AG04450 (cell line): ENCODE results near the gene CMSS1. TPM values are rescaled to one million over a fixed set of nuclear protein-coding genes. Genes with fewer than 3 reads are reported as not detected.

Experiments used
- CTCF ChIA-PET: fragments of 300-600, 350-600 bp; formaldehyde crosslinking; extraction: SDS; loops from one replicate; lab custom pipeline; 2022; ENCODE audit warnings: antibody characterized with exemption, inconsistent platforms; lab: Charles Lee
- POLR2A ChIA-PET: fragments of 350-600 bp; formaldehyde crosslinking; extraction: SDS; loops from one replicate; lab custom pipeline; 2021; ENCODE audit warnings: antibody characterized with exemption, inconsistent platforms; lab: Yijun Ruan, JAX
- DNase-seq: peaks from one replicate; pipeline ENCODE4 v3.0.0-alpha.2; 2011; ENCODE audit warnings: low read depth, low spot score
- H3K27ac ChIP-seq: one replicate; pipeline ENCODE4 v1.5.1; 2012; ENCODE audit warnings: low read depth, low read length, control low read depth
- H3K27me3 ChIP-seq: one replicate; pipeline ENCODE4 v1.6.0; 2012; ENCODE audit warnings: low read length; ENCODE audit not compliant: control insufficient read depth, insufficient read depth
- H3K4me3 ChIP-seq: 2 replicates; pipeline ENCODE4 v1.5.1; 2011; ENCODE audit warnings: mild to moderate bottlenecking, low read depth, low read length, control low read depth
- H3K9me3 ChIP-seq: 2 replicates; pipeline ENCODE4 v1.5.1; 2012; ENCODE audit warnings: low read length; ENCODE audit not compliant: control insufficient read depth, insufficient read depth
- polyA plus RNA-seq: library from polyadenylated mRNA; depleted of rRNA; stranded (reverse); fragments of >200 nt; gene quantifications from 2 replicates; pipeline ENCODE4 v1.2.3, GENCODE V29; 2011
- TF ChIP-seq, protein P1 (sequence below): IDR thresholded peaks from 2 replicates; pipeline ENCODE4 v1.5.1; 2011; ENCODE audit warnings: low read depth, low read length, control low read depth, inconsistent platforms

The CMSS1 gene
- polyA plus RNA-seq, 1 experiment: 15.7 TPM

DNA sequence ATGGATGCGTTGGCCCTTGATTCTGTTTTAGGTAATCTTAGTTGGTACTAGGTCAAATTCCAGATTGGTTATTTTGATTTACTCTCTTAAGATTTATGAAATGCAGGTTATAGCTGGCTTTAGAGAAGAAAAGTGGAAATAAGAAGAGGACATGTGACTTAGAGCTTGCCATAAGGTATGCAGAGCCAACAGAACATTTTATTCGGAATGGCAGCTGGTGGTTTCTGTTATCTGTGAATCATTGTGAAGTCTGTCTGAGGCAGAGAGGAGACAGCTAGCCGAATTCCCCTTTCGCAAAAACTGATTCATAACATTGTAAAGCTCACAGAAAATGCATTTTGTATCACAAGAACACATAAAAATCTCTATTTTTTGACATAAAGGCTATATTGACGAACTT, 214.6 kb downstream of the CMSS1 start:
- CTCF ChIA-PET: interaction anchor here (0.5 to 1.8 kb wide), 3 partner anchors 32 to 222 kb away, joined by 3 to 7 read pairs (median 4); no protein-coding TSS in a partner anchor
- POLR2A ChIA-PET: interaction anchor here (0.7 to 2.2 kb wide), 7 partner anchors 14 to 228 kb away, joined by 3 to 6 read pairs (median 4); partner anchors contain the start of gene TBC1D23
- TF ChIP-seq, protein P1, sequence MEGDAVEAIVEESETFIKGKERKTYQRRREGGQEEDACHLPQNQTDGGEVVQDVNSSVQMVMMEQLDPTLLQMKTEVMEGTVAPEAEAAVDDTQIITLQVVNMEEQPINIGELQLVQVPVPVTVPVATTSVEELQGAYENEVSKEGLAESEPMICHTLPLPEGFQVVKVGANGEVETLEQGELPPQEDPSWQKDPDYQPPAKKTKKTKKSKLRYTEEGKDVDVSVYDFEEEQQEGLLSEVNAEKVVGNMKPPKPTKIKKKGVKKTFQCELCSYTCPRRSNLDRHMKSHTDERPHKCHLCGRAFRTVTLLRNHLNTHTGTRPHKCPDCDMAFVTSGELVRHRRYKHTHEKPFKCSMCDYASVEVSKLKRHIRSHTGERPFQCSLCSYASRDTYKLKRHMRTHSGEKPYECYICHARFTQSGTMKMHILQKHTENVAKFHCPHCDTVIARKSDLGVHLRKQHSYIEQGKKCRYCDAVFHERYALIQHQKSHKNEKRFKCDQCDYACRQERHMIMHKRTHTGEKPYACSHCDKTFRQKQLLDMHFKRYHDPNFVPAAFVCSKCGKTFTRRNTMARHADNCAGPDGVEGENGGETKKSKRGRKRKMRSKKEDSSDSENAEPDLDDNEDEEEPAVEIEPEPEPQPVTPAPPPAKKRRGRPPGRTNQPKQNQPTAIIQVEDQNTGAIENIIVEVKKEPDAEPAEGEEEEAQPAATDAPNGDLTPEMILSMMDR: no peak
- H3K27me3 ChIP-seq: no peaks in the 10 kb centered on the region
- H3K4me3 ChIP-seq: no peak overlapping the region
- H3K9me3 ChIP-seq: no peaks in the 10 kb centered on the region
- H3K27ac ChIP-seq: no peak overlapping the region
- no peak for DNase-seq

DNA sequence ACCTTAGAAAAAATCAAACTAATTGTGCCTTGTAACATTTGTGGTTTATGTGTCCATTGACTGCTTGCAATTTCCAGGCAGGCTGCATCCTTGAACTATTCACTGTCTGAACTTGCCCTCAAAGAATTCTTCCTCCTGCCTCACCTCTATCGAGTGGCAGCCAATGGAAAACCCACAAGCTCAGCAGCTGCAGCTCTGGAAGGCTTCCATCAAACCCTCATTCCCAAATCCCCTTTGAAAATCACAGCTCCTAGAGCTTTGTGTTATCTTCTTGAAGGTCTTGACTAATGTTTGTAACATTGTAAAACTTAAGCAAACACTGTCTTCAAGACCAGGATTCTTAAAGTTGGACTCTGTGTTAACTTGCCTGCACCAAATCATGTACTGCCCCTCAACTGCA, 215.5 kb downstream of the CMSS1 start:
- ChIA-PET POLR2A (interaction anchor here (1.3 to 2.2 kb wide), 5 partner anchors 9 to 221 kb away, joined by 4 to 6 read pairs (median 5); no protein-coding TSS in a partner anchor), CTCF (interaction anchor here (0.6 to 1.8 kb wide), 4 partner anchors 75 to 388 kb away, joined by 3 to 7 read pairs (median 4); no protein-coding TSS in a partner anchor)
- Histone ChIP-seq H3K4me3 (no peak overlapping the region), H3K27me3 (no peaks in the 10 kb centered on the region), H3K9me3 (no peaks in the 10 kb centered on the region), H3K27ac (peak overlapping the region; percentile 58)
- TF ChIP-seq, protein P1: no peak
- DNase-seq: peak; percentile 73

DNA sequence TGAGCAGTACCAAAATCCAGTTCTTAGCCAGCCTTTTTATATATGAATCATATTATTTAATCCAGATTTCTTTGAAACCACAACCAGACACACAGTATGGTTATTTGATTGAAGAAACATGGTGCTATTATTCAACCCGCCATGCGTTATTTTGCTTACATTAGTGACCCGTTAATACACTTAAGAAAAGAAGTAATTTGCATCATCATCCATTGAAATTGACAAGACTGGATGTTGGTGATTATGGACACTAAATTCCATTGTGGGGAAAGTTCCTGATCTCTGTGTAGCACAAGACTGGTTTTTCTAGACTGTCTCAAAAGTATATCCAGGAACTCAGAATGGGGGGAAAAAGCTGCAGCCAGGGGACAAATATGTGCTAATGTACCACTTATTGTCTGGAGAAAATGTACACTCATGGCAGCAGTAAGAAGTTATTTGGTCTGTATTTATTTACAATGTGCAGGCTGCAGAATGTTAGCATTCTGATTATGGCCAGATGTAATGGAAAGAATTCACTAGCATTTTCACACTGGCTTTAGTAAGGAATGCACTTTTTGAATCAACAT, 216.3 kb downstream of the CMSS1 start:
- no peaks in the 10 kb centered on the region for H3K9me3 ChIP-seq
- ChIA-PET CTCF (interaction anchor here (1.0 to 1.8 kb wide), 2 partner anchors 76 to 221 kb away, joined by 3 to 7 read pairs; no protein-coding TSS in a partner anchor), POLR2A (interaction anchor here (1.3 to 2.2 kb wide), 2 partner anchors 9 to 132 kb away, joined by 4 to 6 read pairs; no protein-coding TSS in a partner anchor)
- TF ChIP-seq, protein P1: no peak
- H3K27ac ChIP-seq: no peak overlapping the region
- no peaks in the 10 kb centered on the region for H3K27me3 ChIP-seq
- no peak for DNase-seq
- no peak overlapping the region for H3K4me3 ChIP-seq

DNA sequence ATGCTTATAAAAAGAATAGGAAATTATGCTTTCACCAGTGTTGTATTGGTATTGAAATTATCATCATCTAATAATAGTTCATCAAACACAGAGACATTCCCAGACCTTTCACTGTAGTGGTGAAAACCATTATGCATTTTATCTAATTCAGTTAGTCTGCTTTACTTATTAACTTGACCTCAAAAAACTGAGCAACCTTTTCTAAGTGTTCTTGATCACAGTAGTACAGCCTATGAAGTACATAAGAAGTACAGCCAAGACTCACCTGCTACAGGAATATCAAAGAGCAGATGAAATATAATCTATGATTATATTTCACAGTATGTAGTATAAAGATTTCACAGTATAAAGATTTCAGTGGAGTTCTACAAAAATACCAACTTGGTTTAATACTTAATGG, 221.4 kb downstream of the CMSS1 start:
- H3K9me3 ChIP-seq: no peaks in the 10 kb centered on the region
- no peak overlapping the region for H3K27ac ChIP-seq
- ChIA-PET POLR2A (no interaction called here), CTCF (no interaction called here)
- H3K27me3 ChIP-seq: no peaks in the 10 kb centered on the region
- TF ChIP-seq, protein P1: no peak
- H3K4me3 ChIP-seq: no peak overlapping the region
- no peak for DNase-seq
